ENCODE results near the gene DNASE1.

DNA sequence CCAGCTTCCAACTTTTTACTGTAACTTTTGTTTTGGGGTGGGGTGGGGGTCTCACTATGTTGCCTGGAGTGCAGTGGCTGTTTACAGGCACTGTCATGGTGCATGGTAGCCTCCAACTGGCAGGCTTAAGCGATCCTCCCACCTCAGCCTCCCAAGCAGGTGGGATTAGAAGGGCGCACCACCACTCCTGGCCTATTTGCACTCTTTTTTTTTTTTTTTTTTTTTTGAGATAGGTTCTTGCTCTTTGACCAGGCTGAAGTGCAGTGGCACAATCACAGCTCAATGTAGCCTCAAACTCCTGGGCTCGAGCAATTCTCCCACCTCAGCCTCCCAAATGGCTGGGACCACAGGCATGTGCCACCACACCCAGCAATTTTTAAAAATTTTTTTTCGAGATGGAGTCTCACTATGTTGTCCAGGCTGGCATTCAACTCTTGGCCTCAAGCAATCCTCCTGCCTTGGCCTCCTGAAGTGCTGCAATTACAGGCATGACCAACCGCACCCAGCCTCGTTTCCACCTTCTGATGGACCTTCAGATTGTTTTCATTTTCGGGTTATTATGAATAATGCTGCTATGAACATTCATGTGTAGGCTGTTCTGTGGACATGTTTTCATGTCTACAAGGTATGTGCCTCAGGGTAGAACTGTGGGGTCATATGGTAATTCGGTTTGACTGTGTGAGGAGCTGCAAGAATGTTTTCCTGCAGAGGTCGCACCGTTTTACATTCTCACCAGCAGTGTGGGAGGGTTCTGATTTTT is 51.9 kb downstream of the DNASE1 start:
- TF ChIP-seq CTCF (conservative IDR thresholded peaks at IDR 0.05 in 1 of 2, IDR thresholded peaks at IDR 0.05 in 1 of 2; ENCODE audit: extremely low read depth in 1 of 2, insufficient read depth in 1 of 2, low read depth in 1 of 2, low read length in 2 of 2) (no peak), EZH2 (IDR thresholded peaks at IDR 0.05; ENCODE audit: borderline replicate concordance, low read length) (no peak)
